Measurements from ENCODE around the gene XRCC5. TPM values are rescaled to one million over a fixed set of nuclear protein-coding genes. Genes with fewer than 3 reads are reported as not detected.
"Not testable (repeated sequence)": the region's sequence is repeated elsewhere in the genome, so short reads cannot be mapped to it uniquely, and the experiment has no call there.

XRCC5 gene
- total RNA-seq, 1 experiment from 2014 or later, result 512 TPM

DNA sequence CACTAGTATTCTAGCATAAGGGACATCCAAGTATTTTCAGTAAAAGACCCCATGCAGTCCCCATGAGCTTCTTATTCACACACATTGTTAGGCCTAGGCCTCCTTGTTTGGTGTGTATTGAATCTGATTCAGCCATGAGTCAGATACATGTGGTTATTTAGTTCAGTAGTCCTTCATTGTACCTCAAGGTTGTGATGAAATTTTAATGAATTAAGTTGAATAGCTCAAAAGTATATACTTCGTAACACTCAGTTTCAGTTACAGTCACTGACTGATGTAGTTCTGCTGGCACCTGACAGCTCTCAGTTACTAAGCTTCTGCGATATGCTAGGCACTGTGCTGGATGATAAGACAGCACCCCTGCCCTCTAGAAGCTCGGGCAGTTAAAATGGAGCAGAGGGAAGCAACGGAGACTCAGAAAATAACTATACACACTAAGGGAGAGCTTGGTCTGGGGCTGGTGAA is 86.4 kb downstream of the XRCC5 start:
- peak; percentile 66 for DNase-seq (ENCODE audit: low spot score)

DNA sequence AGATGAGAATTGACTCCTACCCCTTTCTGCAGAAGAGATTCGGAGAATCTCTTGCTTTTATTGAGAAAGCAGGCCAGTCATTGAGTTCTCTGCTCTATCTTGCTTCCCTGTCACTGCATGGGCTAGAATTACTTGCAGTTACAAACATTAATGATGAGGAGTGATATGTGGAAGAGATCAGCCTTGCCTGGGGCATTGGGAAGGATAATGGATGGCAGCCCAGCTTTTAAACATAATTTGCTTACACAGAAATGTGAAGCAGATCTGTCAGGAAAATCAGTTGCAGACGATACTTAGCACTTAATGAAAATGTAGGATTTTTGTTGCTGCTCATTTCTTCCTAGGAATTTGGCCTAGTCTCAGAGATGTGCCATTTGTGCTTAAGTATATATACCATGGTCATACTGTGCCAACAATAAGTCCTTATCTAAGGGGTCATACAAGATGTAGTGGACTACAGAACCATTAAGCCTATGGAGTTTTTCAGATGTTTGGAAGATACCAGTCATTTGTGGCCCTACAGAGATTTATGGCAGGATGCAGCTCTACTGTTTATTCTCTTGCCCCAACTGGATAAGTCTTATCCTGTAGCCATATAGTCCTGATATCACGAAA is 92.7 kb downstream of the XRCC5 start:
- DNase-seq (ENCODE audit: low spot score), result no peak

DNA sequence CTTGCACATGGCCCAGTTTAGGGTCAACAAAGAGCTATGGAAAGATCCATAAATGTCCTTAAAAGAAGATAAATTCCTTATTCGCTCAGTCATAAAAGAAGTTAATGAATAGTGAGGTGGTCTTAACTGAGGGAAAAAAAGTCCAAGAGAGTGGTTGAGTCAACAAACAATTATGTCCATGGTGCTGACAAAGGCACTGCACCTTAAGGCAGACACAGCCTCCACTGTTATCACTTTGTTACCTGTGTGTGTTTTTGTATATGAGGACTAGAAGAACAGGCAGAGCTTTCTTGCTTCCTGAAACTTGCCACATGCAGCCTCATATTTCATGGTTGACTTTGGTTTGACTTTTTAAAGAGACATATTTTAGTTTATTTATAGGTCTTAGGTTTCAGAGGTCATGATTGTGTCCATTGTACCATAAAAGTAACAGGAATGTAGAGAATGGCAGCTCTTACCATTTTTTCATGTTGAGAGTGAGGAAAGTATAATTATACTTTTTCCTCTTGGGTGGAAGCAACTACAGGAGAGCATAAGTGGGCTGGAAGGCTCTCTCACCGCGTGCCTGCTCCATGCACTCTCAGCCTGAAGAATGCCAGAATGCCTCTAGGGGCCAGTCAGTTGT is 93.6 kb downstream of the XRCC5 start:
- DNase-seq (ENCODE audit: low spot score), result no peak

DNA sequence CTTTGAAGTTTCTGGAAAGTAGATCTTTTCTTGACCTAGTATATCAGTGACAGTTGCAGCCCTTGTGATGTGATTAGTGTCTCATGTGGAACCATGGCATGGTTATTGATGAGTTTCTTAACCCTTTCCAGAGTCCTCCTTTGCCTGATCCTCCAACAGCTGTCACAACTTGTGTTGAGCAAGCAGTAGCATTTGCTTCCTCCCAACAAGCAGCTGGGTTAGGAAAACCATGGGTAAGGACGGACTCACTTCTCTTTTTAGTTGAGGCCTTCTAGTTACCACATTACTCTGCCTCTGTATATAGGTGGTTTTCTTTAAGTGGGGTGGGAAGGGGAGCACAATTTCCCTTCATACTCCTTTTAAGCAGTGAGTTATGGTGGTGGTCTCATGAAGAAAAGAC is 96.3 kb downstream of the XRCC5 start:
- DNase-seq (ENCODE audit: low spot score), result no peak

DNA sequence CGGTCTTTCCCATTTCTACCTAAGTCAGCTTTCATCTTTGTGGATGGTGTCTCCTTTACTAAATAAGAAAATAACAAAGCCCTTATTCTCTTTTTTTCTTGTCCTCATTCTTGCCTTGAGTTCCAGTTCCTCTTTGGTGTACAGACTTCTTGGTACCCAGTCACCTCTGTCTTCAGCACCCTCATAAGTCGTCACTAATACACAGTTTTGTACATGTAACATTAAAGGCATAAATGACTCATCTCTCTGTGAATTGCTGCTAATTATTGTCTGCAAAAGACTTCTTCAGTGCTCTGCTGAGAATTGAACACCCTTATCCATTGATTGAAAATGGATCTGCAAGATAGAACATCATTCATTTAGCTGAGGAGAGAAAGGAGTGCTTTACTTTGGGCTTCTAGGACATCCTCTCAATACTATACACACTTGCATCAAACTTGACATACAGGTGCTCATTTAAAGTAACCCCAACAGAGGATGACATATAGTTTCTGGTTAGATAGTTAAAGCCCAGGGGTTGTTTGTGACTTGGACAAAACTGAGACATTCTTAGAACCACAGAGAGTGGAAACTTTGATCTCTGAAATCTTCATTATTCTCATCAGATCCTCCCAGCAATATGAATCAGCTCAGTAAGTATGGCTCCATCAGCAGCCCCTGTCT is 97.0 kb downstream of the XRCC5 start:
- no peak for DNase-seq (ENCODE audit: low spot score)

DNA sequence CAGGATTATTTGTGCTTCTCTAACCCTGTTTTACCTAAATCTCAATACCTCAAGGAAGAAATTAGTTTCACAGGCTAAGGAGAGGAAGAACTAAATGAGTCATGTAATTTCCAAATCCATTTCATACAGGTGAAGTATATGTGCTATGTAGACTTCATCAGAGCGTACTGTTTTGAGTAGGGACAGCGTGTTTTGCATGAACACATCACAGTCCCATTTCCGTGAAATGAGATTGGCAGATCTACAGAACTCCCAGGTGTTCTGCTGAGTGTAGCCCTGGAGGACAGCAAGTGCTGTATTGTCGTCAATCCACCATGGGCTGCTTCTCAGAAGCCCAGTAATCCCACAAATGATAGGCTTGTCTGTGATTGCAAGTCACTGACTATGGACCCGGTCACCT is 97.7 kb downstream of the XRCC5 start:
- DNase-seq (ENCODE audit: low spot score), result no peak

DNA sequence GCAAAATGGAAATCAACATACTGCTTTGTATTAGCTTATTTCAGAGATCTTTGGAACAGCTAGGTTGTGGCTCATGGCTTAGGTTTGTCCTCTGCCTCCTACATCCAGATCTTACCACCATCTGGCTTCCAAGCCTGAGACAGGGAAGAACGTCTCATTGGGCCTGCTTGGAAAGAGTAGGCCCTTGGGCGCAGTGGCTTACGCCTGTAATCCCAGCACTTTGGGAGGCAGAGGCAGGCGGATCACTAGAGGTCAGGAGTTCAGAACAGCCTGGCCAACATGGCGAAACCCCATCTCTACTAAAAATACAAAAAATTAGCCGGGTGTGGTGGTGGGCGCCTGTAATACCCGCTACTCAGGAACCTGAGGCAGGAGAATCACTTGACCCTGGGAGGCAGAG is 99.5 kb downstream of the XRCC5 start:
- not testable (repeated sequence) for DNase-seq (ENCODE audit: low spot score)

DNA sequence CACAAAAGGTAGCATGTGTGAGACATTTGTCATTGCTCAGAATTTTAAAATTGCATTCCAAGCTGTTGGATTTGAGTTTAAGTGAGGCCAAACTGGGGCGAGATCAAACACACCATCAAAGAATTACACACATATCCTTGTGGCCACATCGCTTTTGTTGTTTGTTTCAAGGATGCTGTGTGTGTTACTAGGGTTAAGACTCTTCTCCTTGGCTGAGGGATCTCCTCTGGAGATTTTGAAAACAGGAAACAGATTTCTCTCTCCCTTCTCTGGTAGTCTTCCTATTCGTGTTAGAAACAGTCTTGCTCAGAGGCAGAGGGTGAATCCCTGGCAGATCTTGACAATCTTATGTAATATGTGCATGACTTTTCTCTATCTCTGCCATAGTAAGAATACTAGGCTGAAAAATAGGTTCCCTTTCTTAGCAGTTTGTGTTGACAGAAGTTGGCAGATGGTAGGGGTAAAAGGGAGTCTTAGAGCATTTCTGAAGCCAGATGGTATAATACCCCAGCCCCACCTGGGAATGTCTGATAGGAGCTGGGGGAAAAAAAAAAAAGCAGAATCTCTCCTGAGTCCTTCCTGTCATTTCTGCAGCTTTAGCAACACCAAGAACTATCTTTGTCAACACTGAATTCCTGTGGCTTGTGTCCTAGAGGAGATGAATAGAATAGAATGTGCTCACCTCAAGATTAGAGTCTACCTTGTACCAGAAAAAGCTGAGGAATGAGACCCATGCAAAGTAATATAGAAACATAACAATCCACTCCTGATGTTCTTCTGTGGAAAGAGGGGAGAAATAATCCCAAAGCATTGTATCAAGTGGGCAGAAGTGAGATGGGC is 101.8 kb downstream of the XRCC5 start:
- no peak for DNase-seq (ENCODE audit: low spot score)

DNA sequence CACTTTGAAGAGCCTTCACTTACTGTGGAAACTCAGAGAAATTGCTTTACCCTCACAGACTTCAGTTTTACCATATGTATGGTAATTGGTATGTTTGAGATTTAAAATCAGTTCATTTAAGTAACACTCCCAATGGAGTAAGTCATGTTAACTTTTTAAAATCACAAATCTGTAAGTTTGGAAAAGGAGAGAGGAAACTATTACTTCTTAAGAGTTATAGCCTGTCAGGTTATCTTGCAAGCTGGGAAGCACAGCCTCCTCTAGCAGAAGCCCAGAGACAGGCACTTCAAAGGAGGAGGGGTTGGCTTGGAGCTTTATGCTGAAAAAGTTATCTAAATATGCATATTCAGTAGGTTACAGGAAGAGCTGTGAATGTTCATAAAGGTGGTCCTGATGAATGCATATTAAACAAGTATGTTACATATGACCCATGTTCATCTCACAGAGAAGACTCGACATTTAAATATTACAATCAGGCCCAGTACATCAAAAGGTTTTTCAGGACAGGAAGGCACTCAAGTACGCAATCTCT is 102.5 kb downstream of the XRCC5 start:
- DNase-seq (ENCODE audit: low spot score), result no peak

DNA sequence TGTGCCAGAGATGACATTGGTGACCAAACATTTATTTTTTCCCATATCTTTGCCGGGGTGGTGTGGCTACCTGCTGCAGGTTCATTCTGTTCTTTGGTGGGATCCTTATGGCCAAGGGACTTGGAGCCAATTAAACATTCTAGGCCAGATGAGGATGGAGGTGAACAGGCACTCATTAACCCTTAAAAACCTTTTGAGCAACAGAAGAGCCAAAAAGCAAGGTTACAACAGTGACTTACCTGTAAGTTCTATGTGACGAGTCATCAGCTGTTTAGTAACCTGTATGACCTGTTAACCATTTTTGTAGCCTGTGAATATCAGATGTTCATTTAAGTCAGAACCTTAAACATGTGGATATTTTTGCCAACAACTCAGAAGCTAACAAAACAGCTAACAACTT is 105.6 kb downstream of the XRCC5 start:
- no peak for DNase-seq (ENCODE audit: low spot score)

DNA sequence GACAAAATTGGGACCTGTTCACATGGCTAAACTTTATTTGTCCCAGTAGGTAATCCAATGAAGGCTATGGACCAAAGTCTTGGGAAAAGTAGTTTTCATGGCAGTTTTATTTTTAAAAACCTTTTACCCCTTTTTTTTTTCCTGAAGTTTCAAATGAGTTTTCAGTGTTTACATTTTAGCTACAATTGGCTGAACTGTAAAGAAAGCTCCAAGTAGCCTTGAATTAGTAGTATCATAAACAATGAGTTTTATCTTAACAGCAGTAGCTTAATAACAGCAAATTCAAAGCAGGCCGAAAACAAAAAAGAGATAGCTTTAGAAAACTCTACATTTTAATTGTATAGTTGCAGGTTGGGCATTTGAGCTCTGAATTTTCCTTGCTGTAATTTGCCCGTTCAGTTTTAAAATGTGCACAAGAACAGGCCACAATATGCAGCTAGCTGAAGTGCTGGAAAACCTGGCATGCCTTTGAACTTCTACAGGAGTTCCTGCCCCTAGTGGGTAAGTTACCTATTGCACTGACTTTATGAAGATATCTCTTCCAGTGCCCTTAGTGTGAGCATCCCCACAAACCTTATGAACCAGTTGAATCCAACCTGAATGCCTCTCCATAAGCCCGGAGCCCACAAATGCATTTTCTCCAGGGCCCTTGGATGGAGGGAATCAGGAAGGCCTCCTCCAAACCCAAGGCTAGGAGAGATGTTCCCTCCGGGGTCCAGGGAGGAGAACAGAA is 106.7 kb downstream of the XRCC5 start:
- peak; percentile 52 for DNase-seq (ENCODE audit: low spot score)

DNA sequence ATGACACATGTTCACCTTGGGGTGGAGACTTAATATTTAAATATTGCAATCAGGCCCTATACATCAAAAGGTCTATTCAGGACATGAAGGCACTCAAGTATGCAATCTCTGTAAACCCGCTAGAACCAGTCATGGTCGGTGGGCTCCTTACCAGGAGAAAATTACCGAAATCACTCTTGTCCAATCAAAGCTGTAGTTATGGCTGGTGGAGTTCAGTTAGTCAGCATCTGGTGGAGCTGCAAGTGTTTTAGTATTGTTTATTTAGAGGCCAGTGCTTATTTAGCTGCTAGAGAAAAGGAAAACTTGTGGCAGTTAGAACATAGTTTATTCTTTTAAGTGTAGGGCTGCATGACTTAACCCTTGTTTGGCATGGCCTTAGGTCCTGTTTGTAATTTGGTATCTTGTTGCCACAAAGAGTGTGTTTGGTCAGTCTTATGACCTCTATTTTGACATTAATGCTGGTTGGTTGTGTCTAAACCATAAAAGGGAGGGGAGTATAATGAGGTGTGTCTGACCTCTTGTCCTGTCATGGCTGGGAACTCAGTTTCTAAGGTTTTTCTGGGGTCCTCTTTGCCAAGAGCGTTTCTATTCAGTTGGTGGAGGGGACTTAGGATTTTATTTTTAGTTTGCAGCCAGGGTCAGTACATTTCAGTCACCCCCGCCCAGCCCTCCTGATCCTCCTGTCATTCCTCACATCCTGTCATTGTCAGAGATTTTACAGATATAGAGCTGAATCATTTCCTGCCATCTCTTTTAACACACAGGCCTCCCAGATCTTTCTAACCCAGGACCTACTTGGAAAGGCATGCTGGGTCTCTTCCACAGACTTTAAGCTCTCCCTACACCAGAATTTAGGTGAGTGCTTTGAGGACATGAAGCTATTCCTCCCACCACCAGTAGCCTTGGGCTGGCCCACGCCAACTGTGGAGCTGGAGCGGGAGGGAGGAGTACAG is 108.1 kb downstream of the XRCC5 start:
- peak; percentile 93 for DNase-seq (ENCODE audit: low spot score)

DNA sequence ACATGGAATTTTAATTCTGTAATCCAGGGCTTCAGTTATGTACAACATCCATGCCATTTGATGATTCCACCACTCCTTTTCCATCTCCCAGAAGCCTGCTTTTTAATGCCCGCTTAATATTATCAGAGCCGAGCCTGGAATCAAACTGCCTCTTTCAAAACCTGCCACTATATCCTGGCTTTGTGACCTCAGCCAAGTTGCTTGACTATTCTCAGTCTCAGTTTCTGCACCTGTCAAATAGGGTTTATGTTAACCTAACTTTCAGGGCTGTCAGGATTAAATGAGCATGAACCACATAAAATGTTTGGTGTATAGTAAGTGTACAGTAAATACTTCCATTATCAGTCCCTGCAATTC is 108.7 kb downstream of the XRCC5 start:
- no peak for DNase-seq (ENCODE audit: low spot score)

DNA sequence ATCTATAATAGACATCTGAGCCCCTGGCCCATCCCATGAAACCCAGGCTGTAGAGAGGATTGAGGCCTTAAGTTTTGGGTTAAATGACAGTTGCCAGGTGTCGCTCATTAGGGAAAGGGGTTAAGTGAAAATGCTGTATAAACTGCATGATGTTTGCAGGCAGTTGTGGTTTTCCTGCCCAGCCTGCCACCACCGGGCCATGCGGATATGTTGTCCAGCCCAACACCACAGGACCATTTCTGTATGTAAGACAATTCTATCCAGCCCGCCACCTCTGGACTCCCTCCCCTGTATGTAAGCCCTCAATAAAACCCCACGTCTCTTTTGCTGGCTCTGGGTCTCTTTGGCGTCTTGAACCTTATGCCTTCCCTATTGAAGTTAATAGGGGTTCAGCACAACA is 110.7 kb downstream of the XRCC5 start:
- no peak for DNase-seq (ENCODE audit: low spot score)

DNA sequence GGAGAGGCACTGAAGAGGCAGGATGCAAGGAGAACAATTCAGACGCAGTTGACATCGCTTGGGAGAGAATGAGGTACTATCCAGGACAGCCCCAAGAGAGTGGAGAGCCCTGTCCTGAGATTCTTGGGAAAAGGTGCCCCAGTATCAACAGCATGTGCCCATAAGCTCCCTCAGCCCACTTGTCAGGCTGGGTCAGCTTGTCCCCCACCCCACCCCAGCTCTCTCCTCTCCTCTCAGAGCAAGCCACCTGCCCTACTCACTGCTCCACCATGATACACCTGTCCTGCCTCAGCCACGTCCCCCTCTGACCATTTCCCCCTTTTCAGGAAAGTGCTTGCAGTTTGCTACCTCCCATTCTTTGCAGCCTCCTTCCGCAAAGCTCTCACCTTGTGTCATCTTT is 111.8 kb downstream of the XRCC5 start:
- no peak for DNase-seq (ENCODE audit: low spot score)

DNA sequence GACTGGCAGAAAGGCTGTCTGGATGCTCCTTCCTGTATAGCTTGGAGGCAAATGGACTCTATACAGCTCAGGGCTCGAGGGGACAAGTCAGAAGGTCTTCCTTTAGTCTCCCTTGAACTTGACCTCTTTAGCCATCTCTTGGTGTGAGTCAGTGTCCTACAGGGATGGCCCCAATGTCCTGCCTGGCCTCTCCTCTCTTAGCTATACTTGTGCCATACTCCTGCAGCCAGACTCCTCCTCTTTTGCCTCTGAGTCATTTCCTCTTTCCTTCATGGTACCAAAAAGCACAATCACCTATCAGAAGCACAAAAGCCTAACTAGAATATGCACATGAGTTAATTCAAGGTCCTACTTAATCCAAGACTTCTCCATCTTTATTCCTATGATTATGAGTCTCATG is 112.7 kb downstream of the XRCC5 start:
- DNase-seq (ENCODE audit: low spot score), result peak; percentile 84

DNA sequence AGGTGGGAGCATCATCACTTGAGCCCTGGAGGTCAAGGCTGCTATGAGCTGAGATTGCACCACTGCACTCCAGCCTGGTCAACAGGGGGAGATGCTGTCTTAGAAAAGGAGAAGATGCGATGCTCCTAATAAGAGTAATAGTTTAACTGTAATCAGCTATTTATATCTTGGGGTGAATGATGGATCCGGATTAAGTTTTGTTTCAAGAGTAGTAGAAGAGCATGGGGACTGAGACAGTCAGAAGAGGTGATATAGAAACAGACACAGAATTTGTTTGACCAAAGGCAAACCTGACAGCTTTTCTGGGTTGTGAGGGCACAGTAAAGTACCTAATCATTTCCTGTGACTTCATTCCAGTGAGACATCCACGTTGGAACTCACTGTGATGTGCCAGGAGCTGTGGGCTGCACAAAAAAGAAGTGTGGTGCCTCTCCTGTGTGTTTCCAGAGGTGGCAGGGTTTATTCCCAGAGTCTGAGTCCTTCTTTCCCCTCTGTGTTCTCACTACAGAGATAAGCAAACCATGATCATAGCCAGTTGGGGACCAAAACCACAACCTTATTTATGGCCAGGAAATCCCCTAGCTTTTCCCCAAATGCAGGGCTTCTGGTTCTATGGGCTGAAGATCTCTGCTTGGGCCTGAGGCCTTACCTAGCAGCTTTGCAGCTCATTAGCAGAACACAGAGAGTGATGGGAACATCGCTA is 113.7 kb downstream of the XRCC5 start:
- DNase-seq (ENCODE audit: low spot score), result peak; percentile 73

DNA sequence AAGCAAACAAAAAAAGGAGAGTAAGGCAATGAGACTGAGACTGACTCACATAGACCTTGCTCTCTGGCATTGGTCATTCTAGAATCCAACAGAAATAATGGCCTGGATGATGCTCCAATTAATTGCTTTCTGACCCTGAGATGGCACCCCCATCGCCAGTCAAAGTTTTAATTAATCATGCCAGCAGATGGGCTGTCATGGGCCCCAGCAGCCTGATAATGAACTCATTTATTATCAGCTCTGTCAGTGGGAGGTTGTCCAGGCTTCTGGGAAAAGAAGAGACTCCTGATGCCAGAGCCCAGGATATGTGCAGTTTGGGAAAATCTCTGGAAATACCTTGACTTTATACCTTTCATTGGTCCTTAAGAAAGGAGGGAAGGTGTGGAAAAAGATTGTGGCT is 115.2 kb downstream of the XRCC5 start:
- no peak for DNase-seq (ENCODE audit: low spot score)

DNA sequence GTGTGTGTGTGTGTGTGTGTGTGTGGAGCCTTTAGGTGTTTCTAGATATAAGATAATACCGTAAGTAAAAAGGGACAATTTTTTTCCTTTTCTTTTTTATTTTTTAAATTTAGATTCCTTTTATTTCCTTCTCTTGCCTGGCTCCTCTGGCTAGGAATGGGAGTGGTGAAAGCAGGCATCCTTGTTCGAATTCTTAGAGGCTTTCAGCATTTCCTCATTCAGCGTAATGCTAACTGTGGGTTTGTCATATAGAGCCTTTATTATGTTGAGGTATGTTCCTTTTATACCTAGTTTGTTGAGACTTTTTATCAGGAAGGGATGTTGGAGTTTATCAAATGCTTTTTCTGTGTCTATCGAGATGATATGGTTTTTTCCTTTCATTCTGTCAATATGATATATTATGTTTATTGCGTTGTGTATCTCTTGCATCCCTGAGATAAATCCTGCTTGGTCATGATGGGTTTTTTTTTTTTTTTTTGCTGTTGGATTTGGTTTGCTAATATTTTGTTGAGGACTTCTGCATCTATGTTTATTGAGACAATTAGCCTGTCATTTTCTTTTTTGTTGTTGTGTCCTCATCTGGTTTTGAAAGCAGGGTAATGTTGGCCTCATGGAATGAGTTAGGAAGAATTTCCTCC is 120.2 kb downstream of the XRCC5 start:
- DNase-seq (ENCODE audit: low spot score), result no peak

Measured in A172 (cell line).